ENCODE data around the gene C6orf47.
A peak's percentile ranks its signal among the peaks of the same experiment; 100 is the strongest.

C6orf47 gene

GRCh38 chr6:31636698-31637596, 23.6 kb downstream of the C6orf47 start:
- DNase-seq (ENCODE audit: low spot score) = no peak

- no peak for DNase-seq (ENCODE audit: low spot score)
Observed at GRCh38 chr6:31634969-31635575, 25.5 kb downstream of the C6orf47 start.

GRCh38 chr6:31634131-31634530, 26.4 kb downstream of the C6orf47 start:
- DNase-seq (ENCODE audit: low spot score) = no peak

DNA sequence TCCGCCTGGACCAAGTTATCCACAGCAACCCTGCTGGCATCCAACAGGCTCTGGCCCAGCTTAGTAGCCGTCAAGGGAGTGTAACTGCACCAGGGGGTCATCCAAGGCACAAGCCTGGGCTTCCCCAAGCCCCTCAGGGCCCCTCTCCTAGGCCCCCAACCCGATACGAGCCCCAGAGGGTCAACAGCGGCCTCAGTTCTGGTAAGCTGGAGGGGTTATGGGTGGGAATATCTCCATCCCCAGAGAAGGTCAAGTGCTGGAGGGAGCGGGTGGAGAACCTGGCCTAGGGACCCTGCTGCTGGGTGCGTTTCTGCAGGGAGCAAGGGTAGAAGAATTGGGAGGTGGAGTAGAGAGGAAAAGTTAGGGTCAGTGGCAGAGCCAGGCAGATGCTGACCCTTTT, 27.1 kb downstream of the C6orf47 start:
- no peak for DNase-seq (ENCODE audit: low spot score)

- no peak for DNase-seq (ENCODE audit: low spot score)
Observed at GRCh38 chr6:31632279-31632946, 28.2 kb downstream of the C6orf47 start.

GRCh38 chr6:31631681-31632278, 28.8 kb downstream of the C6orf47 start:
- no peak for DNase-seq (ENCODE audit: low spot score)

DNA sequence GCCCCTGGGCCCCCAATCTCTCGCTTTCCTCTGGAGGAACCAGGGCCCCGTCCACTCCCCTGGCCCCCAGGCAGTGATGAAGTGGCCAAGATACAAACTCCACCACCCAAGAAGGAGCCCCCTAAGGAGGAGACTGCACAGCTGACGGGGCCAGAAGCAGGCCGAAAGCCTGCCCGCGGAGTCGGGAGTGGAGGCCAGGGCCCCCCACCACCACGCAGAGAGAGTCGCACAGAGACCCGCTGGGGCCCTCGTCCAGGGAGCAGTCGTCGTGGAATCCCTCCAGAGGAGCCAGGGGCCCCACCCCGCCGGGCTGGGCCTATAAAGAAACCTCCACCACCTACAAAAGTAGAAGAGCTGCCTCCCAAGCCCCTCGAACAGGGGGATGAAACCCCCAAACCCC, 29.4 kb downstream of the C6orf47 start:
- DNase-seq (ENCODE audit: low spot score) = no peak

GRCh38 chr6:31630177-31630934, 30.2 kb downstream of the C6orf47 start:
- no peak for DNase-seq (ENCODE audit: low spot score)

DNA sequence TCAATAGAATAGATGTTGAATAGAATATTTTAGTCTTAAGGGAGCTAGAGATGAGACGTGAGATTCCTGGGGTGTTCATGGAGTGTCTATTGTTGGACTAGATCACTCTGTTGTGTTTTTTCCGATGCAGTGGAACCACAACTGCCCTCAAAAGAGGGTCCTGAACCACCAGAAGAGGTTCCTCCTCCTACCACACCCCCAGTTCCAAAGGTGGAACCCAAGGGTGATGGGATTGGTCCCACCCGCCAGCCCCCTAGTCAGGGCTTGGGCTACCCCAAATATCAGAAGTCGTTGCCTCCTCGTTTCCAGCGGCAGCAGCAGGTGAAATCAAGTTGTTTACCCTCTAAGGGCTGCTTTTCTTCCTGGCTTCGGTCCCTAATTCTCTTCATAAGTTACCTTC, 31.6 kb downstream of the C6orf47 start:
- no peak for DNase-seq (ENCODE audit: low spot score)

DNA sequence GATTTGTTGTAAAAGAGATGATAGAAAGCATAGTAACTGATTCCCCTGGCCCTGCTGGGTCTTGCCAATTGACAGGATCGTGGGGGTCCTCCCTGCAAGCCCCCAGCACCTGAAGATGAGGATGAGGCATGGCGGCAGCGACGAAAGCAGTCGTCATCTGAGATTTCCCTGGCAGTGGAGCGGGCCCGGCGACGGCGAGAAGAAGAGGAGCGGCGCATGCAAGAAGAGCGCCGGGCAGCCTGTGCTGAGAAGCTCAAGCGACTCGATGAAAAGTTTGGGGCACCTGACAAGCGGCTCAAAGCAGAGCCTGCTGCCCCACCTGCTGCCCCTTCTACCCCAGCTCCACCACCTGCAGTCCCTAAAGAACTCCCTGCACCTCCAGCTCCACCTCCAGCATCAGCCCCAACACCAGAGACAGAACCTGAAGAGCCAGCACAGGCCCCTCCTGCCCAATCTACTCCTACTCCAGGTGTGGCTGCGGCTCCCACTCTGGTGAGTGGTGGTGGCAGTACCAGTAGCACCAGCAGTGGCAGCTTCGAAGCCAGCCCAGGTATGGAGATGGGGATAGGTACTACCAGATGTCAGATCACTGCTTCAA, 32.8 kb downstream of the C6orf47 start:
- no peak for DNase-seq (ENCODE audit: low spot score)

DNA sequence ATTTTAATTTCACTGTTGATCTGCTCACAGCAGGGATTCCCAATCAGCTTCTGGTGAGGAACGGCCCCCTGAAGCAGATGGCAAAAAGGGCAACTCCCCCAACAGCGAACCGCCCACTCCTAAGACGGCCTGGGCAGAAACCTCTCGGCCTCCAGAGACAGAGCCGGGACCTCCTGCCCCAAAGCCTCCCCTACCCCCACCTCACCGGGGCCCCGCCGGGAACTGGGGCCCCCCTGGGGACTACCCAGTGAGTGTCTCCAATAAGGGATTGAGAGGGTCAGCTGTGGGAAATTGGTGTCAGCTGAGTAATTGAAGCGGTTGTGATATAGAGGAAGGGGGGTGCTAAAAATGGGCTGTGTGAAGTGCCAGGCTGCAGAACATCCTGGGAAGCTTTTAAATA, 33.6 kb downstream of the C6orf47 start:
- DNase-seq (ENCODE audit: low spot score) = no peak

GRCh38 chr6:31624070-31624469, 36.5 kb downstream of the C6orf47 start:
- no peak for DNase-seq (ENCODE audit: low spot score)

- DNase-seq (ENCODE audit: low spot score) = no peak
Observed at GRCh38 chr6:31622684-31623091, 37.9 kb downstream of the C6orf47 start.

- DNase-seq (ENCODE audit: low spot score) = no peak
Observed at GRCh38 chr6:31621991-31622390, 38.6 kb downstream of the C6orf47 start.

- no peak for DNase-seq (ENCODE audit: low spot score)
Observed at GRCh38 chr6:31621320-31621939, 39.1 kb downstream of the C6orf47 start.

DNA sequence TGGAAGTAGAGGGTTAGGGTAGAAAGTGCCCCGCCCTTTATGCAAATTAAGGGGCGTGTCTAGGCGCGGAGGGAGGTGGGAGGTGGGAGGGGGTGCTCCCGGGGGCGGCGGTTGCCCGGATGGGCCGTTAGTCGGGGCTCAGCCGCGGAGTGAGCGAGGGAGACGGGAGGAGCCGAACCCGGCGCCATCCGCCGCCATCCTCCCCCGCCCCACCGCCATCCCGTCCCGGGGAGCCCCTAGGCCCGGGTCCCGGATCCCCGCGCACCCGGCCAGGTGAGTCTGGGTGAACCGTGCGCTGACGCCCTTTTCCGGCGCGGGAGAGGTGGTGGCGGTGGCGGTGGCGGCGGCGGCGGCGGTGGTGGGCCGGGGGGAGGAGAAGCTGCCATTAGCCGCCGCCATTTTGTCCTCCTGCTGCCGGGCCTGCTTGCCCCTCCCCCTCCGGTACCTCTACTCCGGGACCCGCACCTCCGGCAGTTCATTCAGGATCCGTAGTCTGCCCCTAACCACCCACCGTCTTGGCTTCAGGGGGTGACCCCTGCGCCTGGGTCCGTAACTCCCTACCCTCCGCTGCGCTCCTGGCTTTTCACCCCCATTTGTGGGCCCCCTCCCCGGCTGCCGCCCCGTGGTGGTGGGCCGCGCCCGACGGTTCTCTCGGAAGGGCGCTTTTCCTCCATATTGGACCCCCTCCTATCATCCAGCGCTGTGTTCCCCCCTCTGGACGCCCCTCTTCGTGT, 39.8 kb downstream of the C6orf47 start, which contains the start of gene PRRC2A:
Gene PRRC2A (plus strand): TSS at position 130 of the 734 bp plus-strand sequence. CDS start 2,075 bp downstream, outside the sequence.
- DNase-seq (ENCODE audit: low spot score) = peak; percentile 57

DNA sequence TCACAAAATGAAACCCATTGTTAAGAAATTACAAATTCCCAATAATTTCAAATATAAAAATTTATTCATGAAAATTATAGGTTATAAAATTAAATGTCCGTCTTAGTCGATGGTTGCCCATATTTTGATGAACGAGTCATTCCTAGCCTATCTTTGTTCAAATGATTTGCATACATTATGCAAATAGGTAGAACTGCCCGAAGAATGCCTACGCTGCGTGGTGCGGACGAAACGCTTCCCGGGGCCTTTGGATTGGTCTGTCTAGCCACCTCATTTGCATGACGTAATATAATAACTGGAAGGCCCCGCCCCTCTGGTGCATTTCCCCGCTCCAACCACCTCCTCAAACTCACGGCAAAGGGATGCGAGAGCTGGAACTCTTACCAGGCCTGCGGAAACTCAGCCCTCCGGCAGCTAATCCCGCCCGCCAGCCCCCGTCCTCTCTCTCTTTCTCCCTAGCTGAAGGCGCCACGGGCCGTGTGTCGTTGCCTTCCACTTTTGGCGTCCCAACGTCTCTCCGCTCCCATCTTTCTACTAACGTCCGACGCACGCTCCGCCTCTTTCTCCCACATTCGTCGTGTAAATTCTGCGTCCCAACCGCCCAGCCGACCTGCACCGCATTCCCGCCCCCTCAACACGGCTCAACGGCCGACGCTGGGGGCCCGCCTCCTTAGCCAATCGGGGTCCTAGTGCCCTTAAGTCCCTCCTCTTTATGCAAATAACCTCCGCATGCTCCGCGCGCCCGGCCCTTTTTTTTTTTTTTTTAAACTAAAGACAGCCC, 40.6 kb downstream of the C6orf47 start:
- peak; percentile 97 for DNase-seq (ENCODE audit: low spot score)

GRCh38 chr6:31617010-31617409, 43.6 kb downstream of the C6orf47 start:
- no peak for DNase-seq (ENCODE audit: low spot score)

- DNase-seq (ENCODE audit: low spot score) = no peak
Observed at GRCh38 chr6:31615748-31616147, 44.8 kb downstream of the C6orf47 start.
